Ovary (tissue), 3 donors: ENCODE data around the gene RNF135.
"Not testable (repeated sequence)": the region's sequence is repeated elsewhere in the genome, so short reads cannot be mapped to it uniquely, and the experiment has no call there.

Source experiments
- EP300 ChIP-seq: sonication (generic); formaldehyde crosslinking; IDR thresholded peaks from one replicate; pipeline ENCODE4 v1.6.1; 2017; ENCODE audit warnings: antibody characterized with exemption
- POLR2A ChIP-seq: fragments of 450-650 bp; IDR thresholded peaks from one replicate; pipeline ENCODE4 v1.6.1; 2017; ENCODE audit warnings: antibody characterized with exemption, mild to moderate bottlenecking, moderate library complexity
- TF ChIP-seq, protein P1 (sequence below), 3 donors: fragments of 450-650 bp in 2 of 3; fragments of 200-600 bp in 1 of 3; IDR thresholded peaks; one replicate each; pipeline versions ENCODE4 v1.5.1 to v1.8.0; 2016 to 2022; ENCODE audit warnings: antibody characterized with exemption in 3 of 3, mild to moderate bottlenecking in 1 of 3
- donor health status: DM: no; HTN: no; CAD: no.

DNA sequence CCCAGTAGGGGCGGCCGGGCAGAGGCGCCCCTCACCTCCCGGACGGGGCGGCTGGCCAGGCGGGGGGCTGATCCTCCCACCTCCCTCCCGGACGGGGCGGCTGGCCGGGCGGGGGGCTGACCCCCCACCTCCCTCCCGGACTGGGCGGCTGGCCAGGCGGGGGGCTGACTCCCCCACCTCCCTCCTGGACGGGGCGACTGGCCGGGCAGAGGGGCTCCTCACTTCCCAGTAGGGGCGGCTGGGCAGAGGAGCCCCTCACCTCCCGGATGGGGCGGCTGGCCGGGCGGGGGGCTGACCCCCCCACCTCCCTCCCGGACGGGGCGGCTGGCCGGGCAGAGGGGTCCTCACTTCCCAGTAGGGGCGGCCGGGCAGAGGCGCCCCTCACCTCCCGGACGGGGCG, 9.1 kb downstream of the RNF135 start:
- TF ChIP-seq POLR2A, EP300: not testable (repeated sequence)
- TF ChIP-seq, protein P1, sequence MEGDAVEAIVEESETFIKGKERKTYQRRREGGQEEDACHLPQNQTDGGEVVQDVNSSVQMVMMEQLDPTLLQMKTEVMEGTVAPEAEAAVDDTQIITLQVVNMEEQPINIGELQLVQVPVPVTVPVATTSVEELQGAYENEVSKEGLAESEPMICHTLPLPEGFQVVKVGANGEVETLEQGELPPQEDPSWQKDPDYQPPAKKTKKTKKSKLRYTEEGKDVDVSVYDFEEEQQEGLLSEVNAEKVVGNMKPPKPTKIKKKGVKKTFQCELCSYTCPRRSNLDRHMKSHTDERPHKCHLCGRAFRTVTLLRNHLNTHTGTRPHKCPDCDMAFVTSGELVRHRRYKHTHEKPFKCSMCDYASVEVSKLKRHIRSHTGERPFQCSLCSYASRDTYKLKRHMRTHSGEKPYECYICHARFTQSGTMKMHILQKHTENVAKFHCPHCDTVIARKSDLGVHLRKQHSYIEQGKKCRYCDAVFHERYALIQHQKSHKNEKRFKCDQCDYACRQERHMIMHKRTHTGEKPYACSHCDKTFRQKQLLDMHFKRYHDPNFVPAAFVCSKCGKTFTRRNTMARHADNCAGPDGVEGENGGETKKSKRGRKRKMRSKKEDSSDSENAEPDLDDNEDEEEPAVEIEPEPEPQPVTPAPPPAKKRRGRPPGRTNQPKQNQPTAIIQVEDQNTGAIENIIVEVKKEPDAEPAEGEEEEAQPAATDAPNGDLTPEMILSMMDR (IDR thresholded peaks at IDR 0.05), result not testable (repeated sequence)
